HCT116 (cell line): Measurements from ENCODE around the gene ITGA1. TPM values are rescaled to one million over a fixed set of nuclear protein-coding genes. Genes with fewer than 3 reads are reported as not detected.

Experiments
- ATAC-seq: fragments of 200-7000 bp; cut with Tn5 transposase; 2 replicates; pipeline ENCODE4 v1.9.1; 2020; ENCODE audit warnings: mild to moderate bottlenecking, moderate library complexity
- BruUV-seq: library from RNA; stranded (reverse); fragments of 400-500 nt; replicated peaks from 2 replicates; lab custom pipeline; 2021; lab: Mats Ljungman, UMichigan
- CTCF ChIA-PET: fragments of 300-600 bp; sonication (Branson Sonifier 250); formaldehyde crosslinking; loops from one replicate; lab custom pipeline; 2021; ENCODE audit warnings: antibody characterized with exemption; lab: Charles Lee
- POLR2A ChIA-PET: fragments of 300-600, 350-600 bp; sonication (Branson Sonifier 250); formaldehyde crosslinking; loops from one replicate; lab custom pipeline; 2021; ENCODE audit warnings: antibody characterized with exemption; lab: Charles Lee
- RAD21 ChIA-PET, 2 experiments: fragments of 300-600 bp; sonication (Branson Sonifier 250); formaldehyde crosslinking; loops; one replicate each; lab custom pipeline; 2023; ENCODE audit warnings: low total read pairs in 2 of 2; ENCODE audit not compliant: uncharacterized antibody in 2 of 2, unreplicated experiment in 2 of 2, low non-redundant PET in 1 of 2; lab: Charles Lee
- DNase-seq: peaks from one replicate; pipeline ENCODE4 v3.0.0-alpha.2; 2010; ENCODE audit warnings: low read depth, low spot score
- H2AFZ ChIP-seq: fragments of 200-600 bp; shearing (Covaris generic), sonication (generic); 2 replicates; pipeline ENCODE4 v1.6.1; 2017; ENCODE audit warnings: low read depth, mixed run types, mixed read lengths, antibody characterized with exemption, low read length; ENCODE audit not compliant: poor library complexity, severe bottlenecking
- H3K27ac ChIP-seq: 2 replicates; pipeline ENCODE4 v1.5.1; 2012; ENCODE audit warnings: low read depth, low read length
- H3K27me3 ChIP-seq: fragments of 200-600 bp; sonication (generic); 2 replicates; pipeline ENCODE4 v1.6.1; 2016; ENCODE audit warnings: mixed run types, low read length, mixed read lengths; ENCODE audit not compliant: insufficient read depth
- H3K36me3 ChIP-seq, 2 experiments: fragments of 200-500 bp in 1 of 2; fragments of 200-600 bp in 1 of 2; sonication (Bioruptor generic) in 1 of 2; sonication (generic) in 1 of 2; 2 replicates each; pipeline versions ENCODE4 v1.5.1 to v1.6.1; 2014 to 2016; ENCODE audit warnings: low read length in 2 of 2, inconsistent platforms in 1 of 2, mixed read lengths in 1 of 2, mixed run types in 1 of 2; ENCODE audit not compliant: insufficient read depth in 2 of 2, control insufficient read depth in 1 of 2
- H3K4me1 ChIP-seq, 2 experiments: fragments of 200-600 bp in 1 of 2; sonication (generic) in 1 of 2; 2 replicates each; pipeline versions ENCODE4 v1.5.1 to v1.6.1; 2012 to 2017; ENCODE audit warnings: low read length in 2 of 2, inconsistent platforms in 1 of 2, mild to moderate bottlenecking in 1 of 2, mixed read lengths in 1 of 2, mixed run types in 1 of 2, moderate library complexity in 1 of 2; ENCODE audit not compliant: insufficient read depth in 2 of 2, control insufficient read depth in 1 of 2
- H3K4me2 ChIP-seq: fragments of 200-600 bp; sonication (generic); 2 replicates; pipeline ENCODE4 v1.6.1; 2017; ENCODE audit warnings: mixed run types, low read length, mixed read lengths
- H3K4me3 ChIP-seq, 2 experiments: fragments of 200-600 bp in 1 of 2; sonication (generic) in 1 of 2; replicated peaks in 1 of 2; 2 replicates each; pipeline ENCODE4 v1.5.1; 2011 to 2016; ENCODE audit warnings: low read length in 2 of 2, control low read depth in 1 of 2, low read depth in 1 of 2, mild to moderate bottlenecking in 1 of 2, mixed read lengths in 1 of 2, mixed run types in 1 of 2
- H3K79me2 ChIP-seq: fragments of 200-600 bp; sonication (generic); 2 replicates; pipeline ENCODE4 v1.6.1; 2017; ENCODE audit warnings: mild to moderate bottlenecking, mixed run types, low read length, moderate library complexity, mixed read lengths; ENCODE audit not compliant: insufficient read depth
- H3K9ac ChIP-seq: fragments of 200-600 bp; sonication (generic); 2 replicates; pipeline ENCODE4 v1.6.1; 2016; ENCODE audit warnings: low read length, mixed read lengths
- H3K9me2 ChIP-seq: fragments of 200-600 bp; sonication (generic), shearing (Covaris generic); 2 replicates; pipeline ENCODE4 v1.6.1; 2017; ENCODE audit warnings: mixed run types, mild to moderate bottlenecking, moderate library complexity; ENCODE audit not compliant: insufficient read depth
- H3K9me3 ChIP-seq, 2 experiments: fragments of 200-500 bp in 1 of 2; fragments of 200-600 bp in 1 of 2; sonication (Bioruptor generic) in 1 of 2; sonication (generic) in 1 of 2; 2 replicates each; pipeline ENCODE4 v1.6.1; 2014 to 2017; ENCODE audit warnings: low read length in 2 of 2, mixed read lengths in 2 of 2, inconsistent platforms in 1 of 2, low read depth in 1 of 2, mild to moderate bottlenecking in 1 of 2, mixed run types in 1 of 2, moderate library complexity in 1 of 2; ENCODE audit not compliant: control insufficient read depth in 1 of 2, insufficient read depth in 1 of 2
- H4K20me1 ChIP-seq: fragments of 200-600 bp; sonication (generic), shearing (Covaris generic); 2 replicates; pipeline ENCODE4 v1.6.1; 2017; ENCODE audit warnings: mixed run types, mild to moderate bottlenecking, moderate library complexity; ENCODE audit not compliant: insufficient read depth
- CBX3 ChIP-seq: IDR thresholded peaks from 2 replicates; pipeline ENCODE4 v1.6.1; 2012; ENCODE audit warnings: low read depth
- CTCF ChIP-seq, 3 experiments: fragments of 200-600 bp in 1 of 3; sonication (generic) in 1 of 3; IDR thresholded peaks in 2 of 3; conservative IDR thresholded peaks in 1 of 3; 2 replicates each; pipeline ENCODE4 v1.5.1; 2012 to 2017; ENCODE audit warnings: low read depth in 2 of 3, low read length in 2 of 3, antibody characterized with exemption in 1 of 3, borderline replicate concordance in 1 of 3, control low read depth in 1 of 3, mild to moderate bottlenecking in 1 of 3, mixed read lengths in 1 of 3, mixed run types in 1 of 3, moderate library complexity in 1 of 3; ENCODE audit not compliant: insufficient read depth in 1 of 3
- ELF1 ChIP-seq: IDR thresholded peaks from 2 replicates; pipeline ENCODE4 v1.6.1; 2012; ENCODE audit warnings: low read depth, borderline replicate concordance
- POLR2A ChIP-seq: IDR thresholded peaks from 2 replicates; pipeline ENCODE4 v1.7.0; 2011; ENCODE audit warnings: borderline replicate concordance; ENCODE audit not compliant: insufficient read depth, insufficient read length; ENCODE audit errors: extremely low read depth
- RAD21 ChIP-seq: IDR thresholded peaks from 2 replicates; pipeline ENCODE4 v1.6.1; 2012; ENCODE audit warnings: low read depth, mild to moderate bottlenecking
- YY1 ChIP-seq: IDR thresholded peaks from 2 replicates; pipeline ENCODE4 v1.6.1; 2011; ENCODE audit warnings: low read length, low read depth, moderate library complexity, mild to moderate bottlenecking; ENCODE audit not compliant: insufficient replicate concordance; ENCODE audit errors: extremely low read depth
- intact Hi-C: fragments of 100-400 bp; cut with micrococcal nuclease; formaldehyde crosslinking; loops from 2 replicates; pipeline ENCODE4 v1.10.0; 2022
- total RNA-seq: library from RNA; stranded (reverse); gene quantifications from one replicate; pipeline ENCODE4 v1.2.1, GENCODE V29; 2021; ENCODE audit not compliant: unreplicated experiment

The ITGA1 gene
- total RNA-seq, 1 experiment from 2014 or later = 1.8 TPM

DNA sequence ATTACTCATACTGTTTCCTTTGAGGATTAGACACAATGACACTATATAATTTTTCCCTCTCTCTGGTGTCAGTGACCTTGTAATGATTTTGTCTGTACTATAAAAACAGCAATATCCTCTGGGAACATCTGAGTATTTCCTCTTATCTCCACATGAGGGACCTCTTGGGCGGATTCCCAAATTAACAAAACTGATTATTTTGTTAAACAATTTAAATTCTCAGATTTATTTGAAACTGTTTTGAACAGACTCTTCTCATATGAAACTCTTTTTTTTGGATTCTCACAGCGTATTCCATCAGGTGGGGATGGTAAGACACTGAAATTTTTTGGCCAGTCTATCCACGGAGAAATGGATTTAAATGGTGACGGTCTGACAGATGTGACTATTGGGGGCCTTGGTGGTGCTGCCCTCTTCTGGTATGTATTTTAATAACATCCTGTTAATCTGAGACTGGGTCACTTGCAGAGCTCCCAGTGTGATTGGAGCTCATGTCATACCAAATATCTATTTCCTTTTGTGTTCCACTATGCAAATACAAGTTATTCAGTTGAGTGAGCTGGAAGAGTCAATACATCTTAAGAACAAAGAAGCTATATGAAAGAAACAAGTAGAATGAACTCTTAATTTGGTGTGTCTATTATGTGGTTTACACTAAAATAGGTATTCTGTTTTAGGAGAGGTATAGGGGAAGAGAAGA, 127.6 kb downstream of the ITGA1 start:
- Histone ChIP-seq H4K20me1 (no peaks in the 10 kb centered on the region), H3K4me2 (peak overlapping the region; percentile 62), H3K9me2 (no peaks in the 10 kb centered on the region), H3K36me3 (no peaks in the 10 kb centered on the region), H3K4me3 (peak overlapping the region in 1 of 2 experiments; percentile 37; a peak in 3 of 4 replicates), H3K27ac (no peak overlapping the region), H2AFZ (peak overlapping the region; percentile 96), H3K4me1 (peaks cover 0 to 7% of the 10 kb centered on the region in 2 experiments; a peak in 1 of 4 replicates), H3K9me3 (no peaks in the 10 kb centered on the region), H3K27me3 (no peaks in the 10 kb centered on the region), H3K79me2 (no peaks in the 10 kb centered on the region), H3K9ac (no peak overlapping the region)
- ATAC-seq (peak; percentile 98), DNase-seq (peak; percentile 70)
- intact Hi-C loops = loop anchor here (1.0 to 2.0 kb wide), 2 partner anchors 128 to 223 kb away; partner anchors contain the start of genes ITGA1 and PELO
- TF ChIP-seq ELF1 (no peak), CBX3 (no peak), POLR2A (no peak), YY1 (peak; percentile 14), CTCF (IDR thresholded peaks at IDR 0.05 in 2 of 3, conservative IDR thresholded peaks at IDR 0.05 in 1 of 3; ENCODE audit: borderline replicate concordance in 1 of 3, insufficient read depth in 1 of 3, low read depth in 2 of 3, low read length in 2 of 3) (peak; percentile 48 to 98 (median 81)), RAD21 (peak; percentile 58)
- POLR2A ChIA-PET = interaction anchor here (0.7 to 1.0 kb wide), 2 partner anchors 116 to 194 kb away, joined by 3 read pairs; partner anchors contain the start of gene MOCS2
- RAD21 ChIA-PET = no interaction called here
- CTCF ChIA-PET = interaction anchor here (0.6 to 1.1 kb wide), 27 partner anchors 9 to 1957 kb away, joined by 3 to 18 read pairs (median 4); partner anchors contain the start of genes ITGA1, MOCS2 and PELO
- no TSS peak for BruUV-seq
